NCI-H146 treated with DMSO at 0.1 percent for 48 hours (cell line): ENCODE measurements around the gene ECE1.
"Not testable (repeated sequence)": the region's sequence is repeated elsewhere in the genome, so short reads cannot be mapped to it uniquely, and the experiment has no call there.

ENCODE experiments used
- DNase-seq: peaks from one replicate; lab custom pipeline; 2025; ENCODE audit not compliant: unreplicated experiment; lab: John Stamatoyannopoulos, UW

Gene ECE1

DNA sequence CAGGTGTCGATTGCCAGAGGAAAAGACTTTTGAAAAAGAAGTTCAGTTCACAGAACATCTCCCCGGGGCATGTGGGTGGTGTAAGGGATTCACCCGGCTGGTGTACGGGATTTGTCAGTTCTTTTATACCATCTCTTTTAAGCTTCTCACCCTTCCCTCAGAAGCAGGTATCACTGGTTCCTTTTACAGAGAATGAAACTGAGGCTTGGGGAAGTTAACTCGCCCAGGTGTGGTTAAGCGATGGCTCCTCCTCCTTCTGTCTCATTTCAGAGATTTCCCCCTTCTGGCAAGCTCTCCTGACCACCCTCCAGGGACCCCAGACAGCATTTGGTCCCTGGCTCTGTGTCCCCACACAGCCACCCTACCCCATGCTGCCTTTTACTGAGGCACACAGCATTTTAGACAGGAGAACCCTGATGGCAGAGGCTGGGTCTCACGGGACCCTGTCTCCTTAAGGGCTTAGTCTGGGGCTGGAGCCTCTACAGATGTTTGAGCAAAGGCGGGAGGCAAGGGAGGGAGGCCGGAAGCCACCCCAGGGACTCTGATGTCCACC is 2.8 kb upstream of the ECE1 start:
- no peak for DNase-seq

DNA sequence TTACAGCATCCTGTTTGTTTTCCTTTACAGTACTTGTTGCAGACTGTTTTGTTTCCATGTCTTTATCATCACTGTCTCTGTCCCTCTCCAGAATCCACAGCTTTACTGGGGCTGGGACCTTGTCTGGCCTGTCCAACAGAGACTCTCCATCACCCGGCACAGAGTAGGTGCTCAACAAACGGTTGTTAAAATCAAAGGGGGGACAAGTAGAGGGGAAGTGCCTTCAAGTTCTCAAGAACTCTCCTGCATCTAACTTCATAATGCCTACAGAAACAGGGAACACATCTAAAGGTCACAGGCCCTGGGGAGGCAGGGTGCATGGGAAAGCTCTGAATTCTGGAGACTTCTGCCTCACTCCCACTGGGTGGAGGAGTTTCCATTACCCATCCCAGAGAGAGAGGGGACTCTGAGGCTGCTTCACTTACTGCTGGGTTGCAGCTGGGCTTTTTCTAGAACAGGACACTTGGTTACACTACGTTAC is 2.3 kb upstream of the ECE1 start:
- DNase-seq: no peak

DNA sequence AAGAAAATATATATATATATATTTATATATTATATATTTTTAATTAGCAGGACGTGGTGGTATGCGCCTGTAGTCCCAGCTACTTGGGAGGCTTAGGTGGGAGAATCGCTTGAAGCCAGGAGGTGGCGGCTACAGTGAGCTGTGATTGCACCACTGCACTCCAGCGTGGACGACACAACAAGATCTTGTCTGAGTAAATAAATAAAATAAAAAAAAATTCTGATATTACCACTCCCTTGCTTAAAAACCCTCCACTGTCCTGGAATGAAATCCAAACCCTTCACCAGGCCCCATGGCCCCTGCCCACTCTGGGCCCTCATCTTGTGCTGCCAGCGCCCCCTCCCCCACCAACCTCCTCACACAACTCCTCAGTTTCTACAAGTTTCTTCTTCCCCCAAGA is 1.7 kb upstream of the ECE1 start:
- DNase-seq: no peak

DNA sequence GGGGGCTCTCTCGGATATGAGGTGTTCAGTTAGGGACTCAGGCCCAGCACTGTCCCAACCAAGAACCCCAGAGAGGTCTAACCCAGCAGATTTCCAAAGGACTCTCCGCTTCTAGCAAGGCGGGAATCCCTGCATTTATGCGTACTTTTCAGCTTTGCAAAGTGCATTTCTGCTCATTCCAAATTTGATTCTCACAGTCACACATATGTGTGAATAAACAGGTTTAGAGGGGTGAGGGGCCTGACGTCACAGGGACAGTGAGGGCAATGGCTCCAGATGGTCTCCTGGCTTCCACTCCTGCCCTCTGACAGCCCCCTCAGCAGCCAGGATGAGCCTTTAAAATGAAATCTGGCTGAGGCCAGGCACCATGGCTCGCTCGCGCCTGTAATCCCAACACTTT is 921 bp upstream of the ECE1 start:
- no peak for DNase-seq

DNA sequence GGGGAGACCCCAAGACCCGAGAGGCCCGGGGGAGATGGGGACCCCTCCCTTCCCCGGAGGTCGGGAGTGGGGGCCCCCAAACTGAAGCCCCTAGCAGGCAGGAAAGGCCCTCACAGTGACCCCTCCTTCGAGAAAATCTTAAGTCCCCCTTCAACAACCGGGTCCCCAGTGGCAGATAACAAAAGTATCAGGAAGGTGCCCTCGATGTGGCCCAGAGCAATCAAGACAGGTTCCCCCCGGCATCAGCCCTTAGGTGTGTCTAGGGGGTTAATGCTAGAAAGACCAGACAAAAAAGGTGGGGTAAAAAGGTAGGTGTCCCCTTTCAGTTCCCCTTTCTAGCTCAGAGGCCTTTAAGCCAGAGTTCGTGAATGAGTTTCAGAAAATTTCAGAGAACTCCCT is 282 bp upstream of the ECE1 start:
- DNase-seq: no peak

DNA sequence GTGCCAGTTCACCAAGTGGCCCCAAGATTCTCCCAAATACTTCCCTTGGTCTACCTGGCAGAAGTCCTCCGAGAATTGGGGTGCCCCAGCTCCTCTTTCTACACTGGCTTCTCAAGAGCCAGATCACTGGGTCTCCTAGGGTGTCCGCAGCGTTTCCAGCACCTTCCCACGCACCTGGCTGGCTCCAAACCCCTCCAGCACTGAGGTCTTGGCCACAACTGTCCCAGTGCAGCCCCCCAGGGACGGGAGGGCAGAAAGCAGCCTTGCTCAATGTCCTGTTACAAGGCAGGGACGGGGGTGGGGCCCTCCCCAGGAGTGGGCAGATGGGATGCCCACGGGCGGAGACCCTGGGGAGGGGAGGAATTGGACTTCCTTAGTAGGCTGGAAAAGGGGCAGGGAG is 1.1 kb downstream of the ECE1 start:
- DNase-seq: no peak

DNA sequence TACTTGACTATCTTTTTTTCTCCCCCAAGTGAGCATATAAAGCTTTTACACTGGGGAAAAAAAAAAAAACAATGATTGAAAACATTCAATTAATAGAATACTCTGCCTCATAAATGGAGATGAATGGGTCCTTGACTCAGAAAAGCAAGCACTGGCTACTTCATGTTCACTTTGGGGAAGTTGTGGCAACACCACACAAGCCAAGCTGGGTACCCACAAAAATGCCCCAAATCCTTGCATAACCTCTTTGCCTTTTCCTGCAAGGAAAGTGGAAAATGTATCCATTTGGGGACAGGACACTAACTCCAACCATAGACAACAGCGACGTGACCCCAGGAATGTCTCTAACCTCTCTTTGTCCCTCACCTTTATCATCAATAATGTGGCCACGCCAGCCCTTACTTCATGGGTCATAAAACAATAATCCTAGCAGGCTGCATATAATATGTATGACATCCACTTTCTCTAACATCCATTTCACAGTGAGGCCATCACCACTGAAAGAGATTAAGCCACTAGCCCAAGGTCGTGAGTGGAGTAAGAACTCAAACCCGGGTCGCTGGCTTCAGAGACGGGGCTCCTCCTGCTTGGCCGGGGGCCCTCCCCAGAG is 2.3 kb downstream of the ECE1 start:
- no peak for DNase-seq

DNA sequence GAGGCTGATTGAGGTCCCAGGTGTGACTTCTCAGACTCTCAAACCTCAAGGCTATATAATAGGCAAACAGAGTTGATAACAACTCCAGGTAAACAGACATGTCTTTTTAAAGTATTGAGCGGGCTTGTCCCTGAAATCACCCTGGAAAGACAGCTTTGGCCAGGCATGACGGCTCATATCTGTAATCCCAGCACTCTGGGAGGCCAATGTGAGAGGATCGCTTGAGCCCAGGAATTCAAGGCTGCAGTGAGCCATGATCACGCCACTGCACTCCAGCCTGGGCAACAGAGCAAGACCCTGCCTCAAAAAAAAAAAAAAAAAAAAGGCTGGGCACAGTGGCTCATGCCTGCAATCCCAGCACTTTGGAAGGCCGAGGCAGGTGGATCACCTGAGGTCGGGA is 4.9 kb downstream of the ECE1 start:
- DNase-seq: not testable (repeated sequence)

DNA sequence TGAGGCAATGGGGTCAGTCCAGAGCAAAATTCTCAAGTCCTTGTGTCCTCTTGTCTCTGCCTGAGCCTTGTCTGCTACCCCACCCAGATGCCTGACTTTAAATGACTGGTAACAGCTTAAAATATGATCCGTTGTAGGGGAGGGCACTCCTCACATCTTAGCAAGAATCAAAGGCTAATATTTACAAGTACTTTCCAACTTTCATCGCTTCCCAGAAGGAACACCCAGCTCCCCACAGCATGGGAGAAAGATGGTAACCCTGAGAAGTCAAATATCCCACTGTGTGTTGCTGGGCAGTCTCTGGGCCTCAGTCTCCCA is 5.2 kb downstream of the ECE1 start:
- DNase-seq: no peak

DNA sequence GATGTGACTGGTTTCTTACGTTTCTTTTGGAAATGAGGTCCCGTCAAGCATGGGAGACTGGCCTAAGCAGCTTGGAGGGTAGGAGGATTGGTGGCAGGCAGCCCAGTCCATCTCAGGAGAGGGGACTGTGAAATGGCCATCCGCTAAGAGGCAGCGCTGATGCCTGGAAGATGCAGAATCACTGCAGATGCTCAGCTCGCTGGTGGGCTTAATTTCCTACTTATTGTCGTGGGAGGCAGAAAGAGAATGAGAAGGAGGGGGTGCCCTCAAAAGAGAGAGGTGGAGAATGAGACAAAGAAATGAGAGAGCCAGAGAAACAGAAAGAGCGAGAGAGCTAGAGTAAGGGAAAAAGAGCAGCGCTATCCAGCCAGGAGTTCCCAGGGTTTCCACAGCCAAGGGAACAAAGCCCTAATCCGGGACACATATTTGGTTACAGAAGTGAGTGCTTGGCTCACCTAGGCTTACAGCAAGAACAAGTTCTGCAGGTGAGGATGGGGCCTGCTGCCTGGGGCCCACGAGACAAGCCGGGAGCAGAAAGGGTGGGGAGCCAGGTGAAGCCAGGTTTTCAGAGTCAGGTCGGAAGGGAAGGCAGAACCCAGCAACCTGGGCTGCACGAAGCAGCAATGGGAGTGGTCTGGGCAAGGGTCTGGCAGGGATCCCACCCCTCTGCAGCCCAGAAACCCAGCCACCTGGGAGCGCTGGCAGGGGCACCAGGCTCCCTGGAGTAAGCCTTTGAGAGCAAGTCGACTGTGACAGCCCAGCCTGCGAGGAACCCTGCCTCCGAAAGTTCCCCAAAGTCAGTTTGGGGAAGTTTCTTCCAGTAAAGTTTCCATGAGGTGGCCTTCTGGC is 5.8 kb downstream of the ECE1 start:
- no peak for DNase-seq

DNA sequence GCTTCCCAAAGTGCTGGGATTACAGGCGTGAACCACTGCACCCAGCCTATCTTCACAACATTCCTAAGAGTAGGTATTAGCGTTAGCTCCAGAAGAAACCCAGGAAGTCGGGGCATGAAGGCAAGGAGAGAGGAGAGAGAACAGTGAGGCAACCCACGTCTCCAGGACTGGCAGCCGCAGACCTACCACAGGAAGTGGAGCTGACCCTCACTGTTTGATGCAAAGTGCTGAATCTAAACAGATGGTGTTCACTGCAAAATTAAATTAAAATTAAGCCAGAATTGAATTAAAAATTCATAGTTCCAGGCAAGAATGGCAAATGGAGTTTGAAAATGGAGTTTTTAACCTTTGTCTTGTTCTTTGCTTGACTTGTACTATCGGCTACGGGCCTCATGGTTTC is 6.7 kb downstream of the ECE1 start:
- DNase-seq: no peak

DNA sequence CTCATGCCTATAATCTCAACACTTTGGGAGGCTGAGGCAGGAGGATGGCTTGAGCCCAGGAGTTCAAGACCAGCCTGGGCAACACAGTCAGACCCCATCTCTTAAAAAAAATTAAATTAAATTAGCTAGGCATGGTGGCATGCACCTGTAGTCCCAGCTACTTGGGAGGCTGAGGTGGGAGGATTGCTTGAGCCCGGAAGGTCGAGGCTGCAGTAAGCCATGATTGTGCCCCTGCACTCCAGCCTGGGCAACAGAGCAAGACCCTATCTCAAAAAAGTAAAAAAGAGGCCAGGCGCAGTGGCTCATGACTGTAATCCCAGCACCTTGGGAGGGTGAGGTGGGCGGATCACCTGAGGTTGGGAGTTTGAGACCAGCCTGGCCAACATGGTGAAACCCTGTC is 8.2 kb downstream of the ECE1 start:
- DNase-seq: not testable (repeated sequence)

DNA sequence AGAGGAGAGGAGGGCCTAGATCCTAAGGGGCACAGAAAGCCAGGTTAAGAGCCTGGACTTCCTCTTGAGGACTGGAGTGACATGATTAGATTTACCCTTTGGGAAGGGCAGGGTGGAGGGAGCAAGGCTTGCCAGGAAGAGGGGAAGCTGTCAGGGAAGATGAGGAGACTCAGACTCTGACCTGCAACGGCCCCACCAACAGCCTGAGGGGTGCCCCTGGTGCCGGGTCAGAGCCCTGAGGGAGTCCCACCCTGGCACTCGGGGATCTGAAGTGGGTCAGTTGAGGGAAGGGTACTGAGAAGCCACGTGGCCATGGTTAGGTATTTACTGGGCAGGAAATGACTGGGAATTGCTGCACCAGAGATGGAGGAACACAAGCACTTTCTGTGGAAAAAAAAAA is 9.8 kb downstream of the ECE1 start:
- DNase-seq: no peak

DNA sequence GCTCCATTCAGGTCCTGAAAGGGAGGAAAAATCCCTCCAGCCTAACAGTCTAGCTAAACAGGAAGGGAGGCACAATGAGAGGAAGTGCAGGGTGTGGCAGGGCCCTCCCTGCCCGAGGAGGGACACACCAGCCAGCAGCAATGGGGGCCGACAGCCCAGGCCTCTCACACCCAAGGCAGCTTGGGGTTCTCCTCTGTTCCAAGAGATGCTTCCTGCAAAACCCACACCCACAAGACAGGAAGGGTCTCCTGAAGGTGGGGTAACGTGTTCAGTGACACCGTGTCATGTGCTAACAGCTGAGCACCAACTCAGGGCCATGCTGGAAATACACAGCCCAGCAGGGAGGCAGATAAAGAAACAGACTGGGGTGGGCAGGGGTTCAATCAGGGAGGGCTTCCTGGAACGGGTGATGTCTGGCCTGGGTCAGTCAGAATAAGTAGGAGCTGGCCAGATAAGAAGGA is 10.2 kb downstream of the ECE1 start:
- no peak for DNase-seq

DNA sequence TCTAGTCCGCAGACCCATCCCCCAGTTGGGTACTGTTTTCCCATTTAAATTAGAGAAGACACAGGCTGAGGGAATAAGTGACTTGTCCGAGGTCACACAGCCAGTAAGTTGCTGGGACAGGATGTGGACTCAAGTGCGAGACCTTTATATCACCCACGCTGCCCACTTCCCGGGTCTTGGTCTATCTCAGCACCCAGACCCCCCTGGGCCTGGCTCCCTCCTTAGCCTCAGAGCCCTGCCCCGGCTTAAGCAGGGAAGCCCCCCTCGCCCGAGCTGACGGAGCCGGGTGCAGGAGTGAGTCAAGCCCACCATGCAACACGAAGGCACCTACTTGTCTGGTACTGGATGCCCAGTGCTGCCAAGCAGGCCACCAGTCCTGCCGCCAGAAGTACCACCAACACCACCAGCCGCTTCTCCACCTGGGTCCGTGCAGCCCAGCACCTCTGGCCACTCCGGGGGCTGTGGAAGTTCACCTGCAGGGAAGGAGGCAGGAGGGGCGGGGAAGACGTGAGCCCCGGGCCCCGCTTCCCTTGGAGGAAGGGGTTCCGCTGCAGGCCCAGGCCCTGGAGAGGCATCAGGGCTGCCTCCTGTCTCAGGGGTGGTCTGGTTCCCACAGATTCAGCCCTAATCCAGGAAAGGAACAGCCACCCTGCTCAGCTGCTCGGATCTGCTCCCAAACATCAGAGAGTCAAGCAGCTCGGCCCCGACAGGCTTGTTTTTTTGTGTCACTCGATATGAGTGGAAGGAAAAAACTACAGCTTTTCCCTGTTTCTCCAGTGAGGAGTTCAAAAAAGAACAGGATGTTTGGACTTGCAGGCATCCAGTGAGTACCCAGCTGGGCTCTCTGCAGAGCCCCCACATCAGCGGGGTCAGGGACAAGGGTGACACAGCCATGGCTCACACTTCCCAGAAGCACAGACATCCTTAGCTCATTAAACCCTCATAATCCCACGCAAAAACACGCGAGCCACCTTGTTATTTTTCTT is 11.1 kb downstream of the ECE1 start:
- no peak for DNase-seq

DNA sequence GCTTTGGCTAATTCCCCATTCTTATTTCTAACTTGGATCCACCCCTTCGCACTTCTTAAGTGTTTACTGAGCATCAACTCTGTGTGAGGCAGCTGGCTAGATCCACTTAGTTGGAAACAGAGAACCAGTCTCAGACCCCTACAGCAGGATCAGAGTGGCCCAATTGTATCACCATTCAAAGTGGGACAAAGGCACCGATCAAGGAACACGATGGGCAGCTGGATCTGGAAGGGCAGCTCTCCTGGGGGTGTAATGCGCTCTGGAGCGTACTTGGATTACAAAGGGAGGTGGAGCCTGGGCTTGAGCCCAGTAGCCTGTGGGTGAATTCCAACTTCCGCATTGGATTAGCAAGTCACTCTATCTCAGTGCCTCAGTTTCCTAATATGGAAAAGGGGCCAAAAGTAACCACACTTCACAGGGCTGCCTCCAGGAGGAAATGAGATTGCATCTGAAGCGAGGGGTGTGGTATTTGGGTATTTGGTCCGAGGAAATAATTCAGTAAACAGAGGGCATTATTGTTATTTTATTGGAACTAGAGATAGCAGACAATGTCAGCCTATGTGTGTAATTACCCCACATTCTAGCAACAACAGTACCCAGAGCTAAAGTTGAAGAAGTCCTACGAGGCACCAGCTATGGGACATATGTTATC is 11.9 kb downstream of the ECE1 start:
- no peak for DNase-seq

DNA sequence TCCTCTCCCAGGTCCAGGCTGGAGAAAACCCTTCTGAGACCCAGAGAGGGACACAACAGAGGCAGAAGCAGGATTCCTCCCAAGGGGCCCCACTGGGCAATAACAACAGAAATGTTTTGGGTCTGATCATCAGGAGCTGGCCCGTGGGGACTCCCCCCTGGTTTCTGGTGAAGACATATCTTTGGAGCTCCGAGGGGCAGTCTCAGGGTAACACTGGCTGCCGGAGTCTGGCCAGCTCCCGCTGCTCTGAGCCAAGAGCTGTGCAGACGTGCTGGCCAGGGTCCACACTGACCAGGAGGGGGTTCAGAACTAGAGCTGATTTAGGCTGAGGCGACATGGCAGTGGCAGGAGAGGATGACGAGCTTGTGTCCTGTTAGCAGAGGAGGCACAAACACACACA is 13.1 kb downstream of the ECE1 start:
- no peak for DNase-seq

DNA sequence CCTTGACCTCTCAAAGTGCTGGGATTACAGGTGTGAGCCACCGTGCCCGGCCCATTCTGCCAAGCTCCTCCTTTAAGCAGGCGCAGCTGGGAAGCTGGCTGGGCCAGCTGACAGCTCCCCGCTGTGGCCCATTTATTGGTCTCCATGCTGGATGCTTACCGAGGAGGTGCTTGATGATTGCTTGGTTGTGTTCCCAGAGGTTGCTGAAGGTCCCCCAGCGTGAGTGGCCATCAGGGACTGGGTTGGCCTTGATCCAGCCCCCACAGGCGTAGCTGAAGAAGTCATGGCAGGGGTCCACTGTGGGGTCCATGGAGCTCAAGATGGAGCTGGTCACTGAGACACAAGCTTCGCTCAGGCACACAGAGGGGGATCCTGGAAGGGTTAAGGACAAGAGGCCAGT is 17.7 kb downstream of the ECE1 start:
- no peak for DNase-seq

DNA sequence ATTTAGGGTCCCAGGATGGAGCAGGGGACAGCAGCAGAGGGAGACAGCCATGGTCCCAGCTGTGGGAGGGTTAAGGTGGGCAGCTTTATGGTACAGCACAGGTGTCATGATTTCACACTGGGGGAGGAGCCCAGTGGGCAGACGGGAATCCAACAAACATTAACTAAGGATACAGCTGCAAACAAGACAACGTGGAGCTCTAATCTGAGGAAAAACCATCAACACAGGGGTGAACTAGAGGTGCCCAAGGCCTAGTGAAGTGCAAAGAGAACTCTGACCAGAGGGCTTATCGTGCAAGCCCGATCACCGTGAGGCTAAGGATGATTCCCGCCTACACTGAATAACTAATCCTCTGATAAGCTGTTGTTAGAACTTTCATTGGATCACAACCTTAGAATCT is 18.7 kb downstream of the ECE1 start:
- no peak for DNase-seq

DNA sequence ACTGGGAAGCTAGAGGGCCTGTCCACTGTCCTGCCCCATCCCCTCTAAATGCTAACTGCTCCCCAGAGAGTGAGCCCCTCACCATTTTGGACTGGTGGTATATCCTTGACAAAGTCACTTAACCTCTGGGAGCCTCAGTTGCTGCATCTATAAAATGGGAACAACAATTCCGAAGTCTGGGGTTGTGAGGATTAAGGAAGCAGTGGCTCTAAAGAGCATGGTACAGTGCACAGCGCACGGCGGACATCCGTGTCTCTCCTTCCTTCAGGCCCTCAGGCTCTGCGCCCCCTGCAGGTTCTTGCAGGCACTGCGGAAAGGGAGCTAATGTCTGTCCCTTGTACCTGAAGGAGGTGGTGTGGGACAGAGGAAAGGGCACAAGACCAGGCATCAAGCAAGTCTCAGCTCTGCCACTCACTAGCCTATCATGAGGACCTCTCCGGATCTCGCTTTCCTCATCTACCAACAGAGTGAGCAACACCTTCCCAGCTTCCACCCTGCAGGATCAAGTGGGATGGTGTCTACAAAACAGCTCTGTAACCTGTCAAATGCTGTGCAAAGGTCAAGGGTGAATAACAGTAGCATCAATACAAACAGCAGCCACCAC is 20.1 kb downstream of the ECE1 start:
- no peak for DNase-seq
